Mucosa of descending colon (tissue), 3 donors: Measurements from ENCODE around the gene ZHX3. TPM values are rescaled to one million over a fixed set of nuclear protein-coding genes. Genes with fewer than 3 reads are reported as not detected.

ENCODE experiments used
- ATAC-seq: fragments of 200-7000 bp; cut with Tn5 transposase; one replicate; pipeline ENCODE4 v1.9.1; 2020; ENCODE audit warnings: mild to moderate bottlenecking, moderate library complexity
- DNase-seq, 3 donors: peaks; one replicate each; pipeline ENCODE4 v3.0.0-alpha.2; 2020
- H3K36me3 ChIP-seq: fragments of 200-600 bp; one replicate; pipeline ENCODE4 v1.8.0; 2021; ENCODE audit warnings: low read depth, mild to moderate bottlenecking
- H3K4me1 ChIP-seq: fragments of 200-600 bp; one replicate; pipeline ENCODE4 v1.8.0; 2021; ENCODE audit warnings: low read depth, mild to moderate bottlenecking
- H3K4me3 ChIP-seq: fragments of 200-600 bp; one replicate; pipeline ENCODE4 v1.8.0; 2021; ENCODE audit warnings: mild to moderate bottlenecking
- H3K9me3 ChIP-seq: fragments of 200-600 bp; one replicate; pipeline ENCODE4 v1.8.0; 2021; ENCODE audit warnings: mild to moderate bottlenecking
- CTCF ChIP-seq: fragments of 200-600 bp; IDR thresholded peaks from one replicate; pipeline ENCODE4 v1.8.0; 2022; ENCODE audit warnings: antibody characterized with exemption, mild to moderate bottlenecking
- intact Hi-C, 2 donors: fragments of 100-400 bp; cut with DNase I in 1 of 2; cut with micrococcal nuclease in 1 of 2; formaldehyde crosslinking; loops; one replicate each; pipeline versions ENCODE4 v1.11.0 to v1.11.1; 2022; cut with DNase I, micrococcal nuclease
- total RNA-seq, 3 donors: library from RNA; stranded (reverse); fragmentation: NEBNext Ultra II Directional in 2 of 3; extraction: Animal tissue kit (Norgen Biotek cat#: 25700) in 2 of 3; gene quantifications; one replicate each; pipeline versions ENCODE4 v1.2.1 to v1.2.4, GENCODE V29; 2021 to 2023
- donor health status: DM: no; HTN: no; CAD: no; lungs with moderate emphysema.
- donor health status: DM: no; HTN: no; CAD: no.
- donor health status: DM: no; HTN: yes; CAD: no.

Gene ZHX3
- total RNA-seq, 3 donors from 2014 or later: 24.5 to 84.5 (median 32.8) TPM

- intact Hi-C loops: no loop called here
These were observed 28.2 kb upstream of the ZHX3 start for GRCh38 chr20:41345729-41346067.

GRCh38 chr20:41344938-41345728, 27.6 kb upstream of the ZHX3 start:
- TF ChIP-seq CTCF: no peak
- Histone ChIP-seq H3K9me3 (no peaks in the 10 kb centered on the region), H3K4me1 (peaks cover 10% of the 10 kb centered on the region), H3K36me3 (no peaks in the 10 kb centered on the region), H3K4me3 (no peak overlapping the region)
- ATAC-seq (no peak), DNase-seq (no peak)
- intact Hi-C loops: no loop called here

More at GRCh38 chr20:41345729-41346067, 28.2 kb upstream of the ZHX3 start:
- DNase-seq (no peak), ATAC-seq (no peak)
- no peak overlapping the region for H3K4me3 ChIP-seq
- no peaks in the 10 kb centered on the region for H3K36me3 ChIP-seq
- TF ChIP-seq CTCF: no peak
- no peaks in the 10 kb centered on the region for H3K9me3 ChIP-seq
- H3K4me1 ChIP-seq: peaks cover 5% of the 10 kb centered on the region

GRCh38 chr20:41344477-41344876, 26.9 kb upstream of the ZHX3 start:
- no peak for TF ChIP-seq CTCF
- no peaks in the 10 kb centered on the region for H3K9me3 ChIP-seq

GRCh38 chr20:41342474-41343464, 25.2 kb upstream of the ZHX3 start:
- no peaks in the 10 kb centered on the region for H3K36me3 ChIP-seq
- no peak overlapping the region for H3K4me3 ChIP-seq
- H3K4me1 ChIP-seq: peaks cover 17% of the 10 kb centered on the region
- TF ChIP-seq CTCF: no peak
- intact Hi-C loops: no loop called here
- no peak for ATAC-seq
- DNase-seq: peak in 1 of 3 donors; percentile 17
- H3K9me3 ChIP-seq: no peaks in the 10 kb centered on the region

More at GRCh38 chr20:41344477-41344876, 26.9 kb upstream of the ZHX3 start:
- no peak overlapping the region for H3K4me3 ChIP-seq
- ATAC-seq (no peak), DNase-seq (peak in 1 of 3 donors; percentile 16)
- intact Hi-C loops: no loop called here
- peaks cover 17% of the 10 kb centered on the region for H3K4me1 ChIP-seq
- H3K36me3 ChIP-seq: no peaks in the 10 kb centered on the region

GRCh38 chr20:41340327-41341055, 23.0 kb upstream of the ZHX3 start, which contains the start of gene LPIN3:
TSS of gene LPIN3 (plus strand) at chr20:41340821. CDS start at chr20:41345804, 4,983 bp downstream.
- ATAC-seq: peak; percentile 92
- Histone ChIP-seq H3K36me3 (no peaks in the 10 kb centered on the region), H3K4me1 (peaks cover 17% of the 10 kb centered on the region), H3K4me3 (no peak within 1 kb of the TSS), H3K9me3 (no peaks in the 10 kb centered on the region)
- no peak for TF ChIP-seq CTCF
- DNase-seq: peak; percentile 93 to 97 (median 96)
- intact Hi-C loops: no loop called here
